ENCODE results near the gene LGMN. TPM values are rescaled to one million over a fixed set of nuclear protein-coding genes. Genes with fewer than 3 reads are reported as not detected.
A peak's percentile ranks its signal among the peaks of the same experiment; 100 is the strongest.

The LGMN gene
- total and polyA plus RNA-seq, 2 of the 13 experiments (the other 11 are each of a cell fraction or from before 2014, with no cell fraction given): 28.9 to 76.4 TPM

DNA sequence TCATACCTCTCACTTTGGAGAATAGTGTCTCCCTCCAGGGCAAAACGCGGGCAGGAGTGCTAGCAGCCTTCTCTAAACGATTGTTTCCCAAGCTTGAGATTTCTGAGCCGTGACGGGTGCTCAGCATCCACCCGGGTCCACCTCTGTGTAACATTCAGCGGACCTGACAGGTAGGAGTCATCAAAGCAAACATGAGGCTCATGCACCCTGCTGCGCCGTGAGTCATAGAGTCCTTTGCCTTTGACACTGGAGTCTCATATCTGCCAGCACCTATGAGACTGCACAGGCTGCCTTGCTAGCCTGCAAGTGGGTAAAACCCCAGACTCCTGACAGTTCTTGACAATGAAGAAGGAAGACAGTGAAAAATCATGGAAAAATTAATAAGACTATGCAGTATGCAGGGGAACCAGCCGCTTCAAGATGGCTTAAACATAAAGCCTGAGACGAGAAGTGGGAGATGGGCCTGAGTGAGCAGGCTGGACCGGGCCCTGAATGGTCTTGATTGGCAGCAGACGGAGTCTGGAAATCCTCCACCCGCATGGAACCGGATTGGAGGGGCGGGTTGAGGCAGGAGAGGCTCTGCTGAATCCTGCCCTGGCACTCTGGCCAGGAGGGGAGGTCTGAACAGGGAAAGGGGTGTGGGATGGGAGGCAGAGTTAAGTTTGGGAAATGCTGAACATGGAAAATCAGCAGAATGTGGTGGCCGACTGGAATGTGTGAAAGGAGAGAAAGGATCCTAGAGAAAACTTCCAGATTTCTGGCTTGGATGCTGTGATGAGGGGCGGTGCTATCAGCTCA lies 54.2 kb downstream of the LGMN start (continued):
- TF ChIP-seq ZNF138 (CRISPR knock-in tag; IDR thresholded peaks at IDR 0.05; ENCODE audit: low read depth): no peak
- no peak for TF ChIP-seq PAWR (CRISPR knock-in tag; IDR thresholded peaks at IDR 0.05; ENCODE audit: borderline replicate concordance)
- no peak for TF ChIP-seq RAD21 (CRISPR knock-in tag; IDR thresholded peaks at IDR 0.05)
- TF ChIP-seq, protein P1, sequence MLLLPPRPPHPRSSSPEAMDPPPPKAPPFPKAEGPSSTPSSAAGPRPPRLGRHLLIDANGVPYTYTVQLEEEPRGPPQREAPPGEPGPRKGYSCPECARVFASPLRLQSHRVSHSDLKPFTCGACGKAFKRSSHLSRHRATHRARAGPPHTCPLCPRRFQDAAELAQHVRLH (CRISPR knock-in tag; IDR thresholded peaks at IDR 0.05; ENCODE audit: borderline replicate concordance, low read depth): no peak
- no peak for TF ChIP-seq KLF6 (CRISPR knock-in tag; IDR thresholded peaks at IDR 0.05)
- no peak for TF ChIP-seq KDM1A (CRISPR knock-in tag; IDR thresholded peaks at IDR 0.05)
- peak; percentile 62; the same call in 1 of the 2 replicates for TF ChIP-seq JUN (CRISPR knock-in tag; IDR thresholded peaks at IDR 0.05)
- TF ChIP-seq ZNF451 (CRISPR knock-in tag; IDR thresholded peaks at IDR 0.05): no peak
- TF ChIP-seq RXRA (CRISPR knock-in tag; IDR thresholded peaks at IDR 0.05): peak; percentile 50; the same call in 1 of the 2 replicates
- TF ChIP-seq TEAD3 (CRISPR knock-in tag; optimal IDR thresholded peaks at IDR 0.05; ENCODE audit: borderline replicate concordance): peak; percentile 7
- TF ChIP-seq KMT2B (CRISPR knock-in tag; IDR thresholded peaks at IDR 0.05): no peak
- TF ChIP-seq, protein P2, sequence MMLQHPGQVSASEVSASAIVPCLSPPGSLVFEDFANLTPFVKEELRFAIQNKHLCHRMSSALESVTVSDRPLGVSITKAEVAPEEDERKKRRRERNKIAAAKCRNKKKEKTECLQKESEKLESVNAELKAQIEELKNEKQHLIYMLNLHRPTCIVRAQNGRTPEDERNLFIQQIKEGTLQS (CRISPR knock-in tag; IDR thresholded peaks at IDR 0.05): peak; percentile 82
- no peak for TF ChIP-seq MATR3 (CRISPR knock-in tag; IDR thresholded peaks at IDR 0.05)
- peak; percentile 47; the same call in 1 of the 2 replicates for TF ChIP-seq ZNF501 (CRISPR knock-in tag; IDR thresholded peaks at IDR 0.05)
- TF ChIP-seq, protein P3, sequence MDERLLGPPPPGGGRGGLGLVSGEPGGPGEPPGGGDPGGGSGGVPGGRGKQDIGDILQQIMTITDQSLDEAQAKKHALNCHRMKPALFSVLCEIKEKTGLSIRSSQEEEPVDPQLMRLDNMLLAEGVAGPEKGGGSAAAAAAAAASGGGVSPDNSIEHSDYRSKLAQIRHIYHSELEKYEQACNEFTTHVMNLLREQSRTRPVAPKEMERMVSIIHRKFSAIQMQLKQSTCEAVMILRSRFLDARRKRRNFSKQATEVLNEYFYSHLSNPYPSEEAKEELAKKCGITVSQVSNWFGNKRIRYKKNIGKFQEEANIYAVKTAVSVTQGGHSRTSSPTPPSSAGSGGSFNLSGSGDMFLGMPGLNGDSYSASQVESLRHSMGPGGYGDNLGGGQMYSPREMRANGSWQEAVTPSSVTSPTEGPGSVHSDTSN (CRISPR knock-in tag; IDR thresholded peaks at IDR 0.05): peak; percentile 21; the same call in 1 of the 2 replicates
- TF ChIP-seq NR1H2 (CRISPR knock-in tag; IDR thresholded peaks at IDR 0.05; ENCODE audit: borderline replicate concordance, low read depth): no peak
- TF ChIP-seq ZNF235 (CRISPR knock-in tag; IDR thresholded peaks at IDR 0.05; ENCODE audit: borderline replicate concordance): no peak
- no peak for TF ChIP-seq SP2 (CRISPR knock-in tag; IDR thresholded peaks at IDR 0.05)
- no peak for TF ChIP-seq ZNF468 (CRISPR knock-in tag; IDR thresholded peaks at IDR 0.05)
- no peak for TF ChIP-seq NFE2 (CRISPR knock-in tag; IDR thresholded peaks at IDR 0.05)
- TF ChIP-seq ZNF292 (CRISPR knock-in tag; IDR thresholded peaks at IDR 0.05; ENCODE audit: borderline replicate concordance, low read depth): peak; percentile 83; the same call in 1 of the 2 replicates
- TF ChIP-seq ZSCAN9 (CRISPR knock-in tag; IDR thresholded peaks at IDR 0.05; ENCODE audit: borderline replicate concordance): no peak
- TF ChIP-seq, protein P4, sequence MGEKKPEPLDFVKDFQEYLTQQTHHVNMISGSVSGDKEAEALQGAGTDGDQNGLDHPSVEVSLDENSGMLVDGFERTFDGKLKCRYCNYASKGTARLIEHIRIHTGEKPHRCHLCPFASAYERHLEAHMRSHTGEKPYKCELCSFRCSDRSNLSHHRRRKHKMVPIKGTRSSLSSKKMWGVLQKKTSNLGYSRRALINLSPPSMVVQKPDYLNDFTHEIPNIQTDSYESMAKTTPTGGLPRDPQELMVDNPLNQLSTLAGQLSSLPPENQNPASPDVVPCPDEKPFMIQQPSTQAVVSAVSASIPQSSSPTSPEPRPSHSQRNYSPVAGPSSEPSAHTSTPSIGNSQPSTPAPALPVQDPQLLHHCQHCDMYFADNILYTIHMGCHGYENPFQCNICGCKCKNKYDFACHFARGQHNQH (CRISPR knock-in tag; IDR thresholded peaks at IDR 0.05): no peak
- TF ChIP-seq YEATS4 (CRISPR knock-in tag; IDR thresholded peaks at IDR 0.05; ENCODE audit: borderline replicate concordance): no peak
- no peak for TF ChIP-seq ZNF253 (CRISPR knock-in tag; IDR thresholded peaks at IDR 0.05; ENCODE audit: borderline replicate concordance)
- TF ChIP-seq NR2C2 (CRISPR knock-in tag; IDR thresholded peaks at IDR 0.05; ENCODE audit: borderline replicate concordance): no peak
- no peak for TF ChIP-seq GATA4 (IDR thresholded peaks at IDR 0.05; ENCODE audit: borderline replicate concordance, low read depth)
- no peak for TF ChIP-seq ZNF598 (CRISPR knock-in tag; IDR thresholded peaks at IDR 0.05; ENCODE audit: borderline replicate concordance)
- TF ChIP-seq KDM2A (CRISPR knock-in tag; IDR thresholded peaks at IDR 0.05; ENCODE audit: borderline replicate concordance, low read depth): peak; percentile 36; the same call in 1 of the 2 replicates
